Measurements from ENCODE around the gene WDR59. TPM values are rescaled to one million over a fixed set of nuclear protein-coding genes. Genes with fewer than 3 reads are reported as not detected.

WDR59 gene
- total and polyA plus RNA-seq, 2 donors (not counting 1 experiment from before 2014, with no cell fraction given): 52.6 to 127 TPM

DNA sequence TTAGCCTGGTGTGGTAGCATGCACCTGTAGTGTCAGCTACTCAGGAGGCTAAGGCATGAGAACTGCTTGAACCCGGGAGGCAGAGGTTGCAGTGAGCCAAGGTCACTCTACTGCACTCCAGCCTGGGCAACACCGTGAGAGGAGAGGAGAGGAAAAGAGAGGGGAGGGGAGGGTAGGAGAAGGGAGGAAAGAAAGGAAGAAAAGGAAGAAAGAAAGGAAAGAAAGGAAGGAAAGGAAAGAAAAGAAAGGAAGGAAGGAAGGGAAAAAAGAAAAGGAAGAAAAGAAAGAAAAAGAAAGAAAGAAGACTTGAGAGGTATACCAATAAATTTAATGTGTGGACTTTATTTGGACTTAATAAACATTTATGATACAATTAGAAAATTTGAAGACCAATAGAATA lies 143.5 kb downstream of the WDR59 start:
- Histone ChIP-seq H4K20me1 (ENCODE audit: control insufficient read depth, insufficient read depth, low read length, poor library complexity, severe bottlenecking) (no peaks in the 10 kb centered on the region), H3K4me3 (ENCODE audit: control extremely low read depth in 1 of 5, extremely low read depth in 1 of 5, insufficient read depth in 1 of 5, low read depth in 2 of 5, low read length in 4 of 5) (no peak overlapping the region), H2AFZ (ENCODE audit: insufficient read depth, low read depth, low read length, poor library complexity, severe bottlenecking) (no peak overlapping the region), H3K27me3 (replicated peaks in 1 of 4; ENCODE audit: control extremely low read depth in 1 of 4, control insufficient read depth in 3 of 4, insufficient read depth in 4 of 4, low read length in 3 of 4) (no peaks in the 10 kb centered on the region), H3K9me3 (ENCODE audit: control extremely low read depth in 1 of 3, control insufficient read depth in 2 of 3, insufficient read depth in 1 of 3, low read length in 2 of 3) (no peaks in the 10 kb centered on the region), H3K4me2 (replicated peaks; ENCODE audit: low read depth, low read length, poor library complexity, severe bottlenecking) (no peak overlapping the region), H3K79me2 (ENCODE audit: control insufficient read depth, insufficient read depth, low read length) (no peaks in the 10 kb centered on the region), H3K4me1 (ENCODE audit: control insufficient read depth in 2 of 2, insufficient read depth in 2 of 2, low read length in 2 of 2) (no peaks in the 10 kb centered on the region), H3K36me3 (replicated peaks in 1 of 2; ENCODE audit: control extremely low read depth in 1 of 2, control insufficient read depth in 1 of 2, extremely low read depth in 1 of 2, insufficient read depth in 2 of 2, low read length in 1 of 2) (no peaks in the 10 kb centered on the region), H3K27ac (ENCODE audit: low read length in 2 of 2) (no peak overlapping the region), H3K9ac (ENCODE audit: low read length) (no peak overlapping the region)
- no peak for TF ChIP-seq EZH2 (IDR thresholded peaks at IDR 0.05; ENCODE audit: borderline replicate concordance, insufficient read depth, low read depth, low read length, poor library complexity, severe bottlenecking)
- no peak for TF ChIP-seq CTCF (IDR thresholded peaks at IDR 0.05)
- POLR2A ChIA-PET: no interaction called here
- H3K27me3 Mint-ChIP-seq: peaks cover 7% of the 10 kb centered on the region
- H3K4me1 Mint-ChIP-seq: no peaks in the 10 kb centered on the region
- 100% methylated on average over 2 of the region's 2 CpGs for WGBS (ENCODE audit: insufficient coverage)
- ATAC-seq (ENCODE audit: low read depth) (no peak), DNase-seq (no peak)
- no peak overlapping the region for H3K4me3 Mint-ChIP-seq
- intact Hi-C loops (cut with micrococcal nuclease): no loop called here
- no peak overlapping the region for H3K27ac Mint-ChIP-seq
- CTCF ChIA-PET: no interaction called here
- no peaks in the 10 kb centered on the region for H3K9me3 Mint-ChIP-seq (ENCODE audit: insufficient read depth)

DNA sequence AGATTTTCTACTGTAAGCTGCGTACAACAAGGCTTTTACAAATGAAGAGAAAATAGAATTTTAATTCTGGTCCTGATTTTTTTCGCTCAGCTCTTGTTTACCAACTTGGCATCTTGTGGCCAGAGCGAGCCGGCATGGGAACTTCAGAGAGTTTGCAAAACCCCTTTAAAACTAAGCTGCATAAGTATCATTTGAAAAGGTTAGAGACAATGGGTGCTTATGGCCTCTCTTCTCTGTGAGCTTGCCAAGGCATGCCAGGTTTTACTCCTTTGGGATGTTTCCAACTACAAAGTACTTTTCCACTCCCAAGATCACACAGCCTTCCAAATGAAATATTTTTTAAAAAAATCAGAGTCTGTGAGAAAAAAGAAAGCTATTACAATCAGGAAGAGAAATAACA lies 147.9 kb downstream of the WDR59 start:
- ChIA-PET POLR2A (no interaction called here), CTCF (interaction anchor here (1.1 kb wide), 2 partner anchors 25 to 53 kb away, joined by 3 to 4 read pairs; no protein-coding TSS in a partner anchor)
- no peak overlapping the region for H2AFZ ChIP-seq (ENCODE audit: insufficient read depth, low read depth, low read length, poor library complexity, severe bottlenecking)
- no peak for TF ChIP-seq EZH2 (IDR thresholded peaks at IDR 0.05; ENCODE audit: borderline replicate concordance, insufficient read depth, low read depth, low read length, poor library complexity, severe bottlenecking)
- H3K27me3 ChIP-seq (replicated peaks in 1 of 4; ENCODE audit: control extremely low read depth in 1 of 4, control insufficient read depth in 3 of 4, insufficient read depth in 4 of 4, low read length in 3 of 4): peaks cover 0 to 5% (median 0%) of the 10 kb centered on the region in 4 experiments
- intact Hi-C loops (cut with micrococcal nuclease): no loop called here
- Mint-ChIP-seq H3K27me3 (peaks cover 3% of the 10 kb centered on the region), H3K9me3 (ENCODE audit: insufficient read depth) (no peaks in the 10 kb centered on the region), H3K4me3 (no peak overlapping the region), H3K4me1 (no peaks in the 10 kb centered on the region), H3K27ac (no peak overlapping the region)
- ATAC-seq (ENCODE audit: low read depth) (no peak), DNase-seq (no peak)
- no peaks in the 10 kb centered on the region for H3K36me3 ChIP-seq (replicated peaks in 1 of 2; ENCODE audit: control extremely low read depth in 1 of 2, control insufficient read depth in 1 of 2, extremely low read depth in 1 of 2, insufficient read depth in 2 of 2, low read length in 1 of 2)
- H4K20me1 ChIP-seq (ENCODE audit: control insufficient read depth, insufficient read depth, low read length, poor library complexity, severe bottlenecking): no peaks in the 10 kb centered on the region
- no peak overlapping the region for H3K4me2 ChIP-seq (replicated peaks; ENCODE audit: low read depth, low read length, poor library complexity, severe bottlenecking)
- no peaks in the 10 kb centered on the region for H3K4me1 ChIP-seq (ENCODE audit: control insufficient read depth in 2 of 2, insufficient read depth in 2 of 2, low read length in 2 of 2)
- 100% methylated on average over 3 of the region's 4 CpGs for WGBS (ENCODE audit: insufficient coverage)
- H3K9me3 ChIP-seq (ENCODE audit: control extremely low read depth in 1 of 3, control insufficient read depth in 2 of 3, insufficient read depth in 1 of 3, low read length in 2 of 3): no peaks in the 10 kb centered on the region
- no peak overlapping the region for H3K9ac ChIP-seq (ENCODE audit: low read length)
- no peak overlapping the region for H3K4me3 ChIP-seq (ENCODE audit: control extremely low read depth in 1 of 5, extremely low read depth in 1 of 5, insufficient read depth in 1 of 5, low read depth in 2 of 5, low read length in 4 of 5)
- H3K27ac ChIP-seq (ENCODE audit: low read length in 2 of 2): no peak overlapping the region
- no peaks in the 10 kb centered on the region for H3K79me2 ChIP-seq (ENCODE audit: control insufficient read depth, insufficient read depth, low read length)
